Measurements from ENCODE around the gene TSG101. TPM values are rescaled to one million over a fixed set of nuclear protein-coding genes. Genes with fewer than 3 reads are reported as not detected.

TSG101 gene
- total and polyA plus RNA-seq, 4 donors, result 37.8 to 64.4 (median 55.4) TPM

GRCh38 chr11:18523084-18523483 is 3.7 kb downstream of the TSG101 start:
- Histone ChIP-seq H3K27ac (ENCODE audit: low read depth in 1 of 2, low read length in 1 of 2) (no peak overlapping the region), H3K9me3 (ENCODE audit: control insufficient read depth in 4 of 4, insufficient read depth in 3 of 4, low read length in 3 of 4) (no peaks in the 10 kb centered on the region), H3K4me3 (no peak overlapping the region), H3K9ac (ENCODE audit: insufficient read depth in 1 of 2, low read length in 2 of 2) (no peak overlapping the region), H3K27me3 (ENCODE audit: control insufficient read depth in 3 of 3, insufficient read depth in 3 of 3, low read length in 2 of 3) (no peaks in the 10 kb centered on the region), H3K36me3 (ENCODE audit: control insufficient read depth in 4 of 4, insufficient read depth in 4 of 4, low read length in 4 of 4) (peaks cover 0 to 15% (median 6%) of the 10 kb centered on the region in 4 donors), H3K4me1 (ENCODE audit: control insufficient read depth in 5 of 5, insufficient read depth in 5 of 5, low read length in 5 of 5) (peaks cover 0 to 13% (median 4%) of the 10 kb centered on the region in 5 donors)
- no peak for TF ChIP-seq CTCF (IDR thresholded peaks at IDR 0.05; ENCODE audit: control extremely low read depth, extremely low read depth)
- DNase-seq, result no peak
- WGBS, 2 donors, result 86 to 93% methylated on average over 3 of the region's 3 CpGs
- ATAC-seq (ENCODE audit: insufficient read depth, low FRiP score), result no peak

- Histone ChIP-seq H3K27me3 (ENCODE audit: control insufficient read depth in 3 of 3, insufficient read depth in 3 of 3, low read length in 2 of 3) (no peaks in the 10 kb centered on the region), H3K36me3 (ENCODE audit: control insufficient read depth in 4 of 4, insufficient read depth in 4 of 4, low read length in 4 of 4) (peaks cover 0 to 15% (median 7%) of the 10 kb centered on the region in 4 donors), H3K9me3 (ENCODE audit: control insufficient read depth in 4 of 4, insufficient read depth in 3 of 4, low read length in 3 of 4) (no peaks in the 10 kb centered on the region), H3K4me1 (ENCODE audit: control insufficient read depth in 5 of 5, insufficient read depth in 5 of 5, low read length in 5 of 5) (peaks cover 0 to 6% (median 4%) of the 10 kb centered on the region in 5 donors), H3K9ac (ENCODE audit: insufficient read depth in 1 of 2, low read length in 2 of 2) (no peak overlapping the region), H3K4me3 (no peak overlapping the region), H3K27ac (ENCODE audit: low read depth in 1 of 2, low read length in 1 of 2) (no peak overlapping the region)
- 67 to 93% methylated on average over 4 of the region's 4 CpGs for whole genome bisulfite sequencing, 2 donors
- ATAC-seq (ENCODE audit: insufficient read depth, low FRiP score) (no peak), DNase-seq (no peak)
- no peak for TF ChIP-seq CTCF (IDR thresholded peaks at IDR 0.05; ENCODE audit: control extremely low read depth, extremely low read depth)
Measured at GRCh38 chr11:18522388-18522787, 4.4 kb downstream of the TSG101 start.

- H3K4me1 ChIP-seq (ENCODE audit: control insufficient read depth in 5 of 5, insufficient read depth in 5 of 5, low read length in 5 of 5), result peaks cover 0 to 6% (median 4%) of the 10 kb centered on the region in 5 donors
- ATAC-seq (ENCODE audit: insufficient read depth, low FRiP score) (no peak), DNase-seq (no peak)
- H3K9me3 ChIP-seq (ENCODE audit: control insufficient read depth in 4 of 4, insufficient read depth in 3 of 4, low read length in 3 of 4), result no peaks in the 10 kb centered on the region
- no peak for TF ChIP-seq CTCF (IDR thresholded peaks at IDR 0.05; ENCODE audit: control extremely low read depth, extremely low read depth)
- H3K36me3 ChIP-seq (ENCODE audit: control insufficient read depth in 4 of 4, insufficient read depth in 4 of 4, low read length in 4 of 4), result peaks cover 0 to 16% (median 3%) of the 10 kb centered on the region in 4 donors
- H3K9ac ChIP-seq (ENCODE audit: insufficient read depth in 1 of 2, low read length in 2 of 2), result no peak overlapping the region
- H3K27ac ChIP-seq (ENCODE audit: low read depth in 1 of 2, low read length in 1 of 2), result no peak overlapping the region
- no peaks in the 10 kb centered on the region for H3K27me3 ChIP-seq (ENCODE audit: control insufficient read depth in 3 of 3, insufficient read depth in 3 of 3, low read length in 2 of 3)
- no peak overlapping the region for H3K4me3 ChIP-seq
- WGBS, 2 donors, result 63 to 97% methylated on average over 3 of the region's 3 CpGs
Measured at GRCh38 chr11:18521122-18521521, 5.6 kb downstream of the TSG101 start.

- Histone ChIP-seq H3K4me1 (ENCODE audit: control insufficient read depth in 5 of 5, insufficient read depth in 5 of 5, low read length in 5 of 5) (no peaks in the 10 kb centered on the region), H3K36me3 (ENCODE audit: control insufficient read depth in 4 of 4, insufficient read depth in 4 of 4, low read length in 4 of 4) (peaks cover 16 to 46% (median 38%) of the 10 kb centered on the region in 4 donors), H3K27me3 (ENCODE audit: control insufficient read depth in 3 of 3, insufficient read depth in 3 of 3, low read length in 2 of 3) (no peaks in the 10 kb centered on the region), H3K4me3 (no peak overlapping the region), H3K9ac (ENCODE audit: insufficient read depth in 1 of 2, low read length in 2 of 2) (no peak overlapping the region), H3K9me3 (ENCODE audit: control insufficient read depth in 4 of 4, insufficient read depth in 3 of 4, low read length in 3 of 4) (no peaks in the 10 kb centered on the region), H3K27ac (ENCODE audit: low read depth in 1 of 2, low read length in 1 of 2) (no peak overlapping the region)
- no peak for TF ChIP-seq CTCF (IDR thresholded peaks at IDR 0.05; ENCODE audit: control extremely low read depth, extremely low read depth)
- no peak for ATAC-seq (ENCODE audit: insufficient read depth, low FRiP score)
- DNase-seq, result no peak
Measured at GRCh38 chr11:18502352-18502751, 24.4 kb downstream of the TSG101 start.

Measured in lung (tissue), 12 donors.